CD14-positive monocyte (primary cell): ENCODE results near the gene TTLL6. TPM values are rescaled to one million over a fixed set of nuclear protein-coding genes. Genes with fewer than 3 reads are reported as not detected.

Experiments
- DNase-seq, 3 donors: peaks; one replicate each; pipeline ENCODE4 v3.0.0-alpha.2; 2011 to 2022
- H2AFZ ChIP-seq: 2 replicates; pipeline ENCODE4 v1.6.0; 2012; ENCODE audit warnings: mild to moderate bottlenecking, low read depth, low read length, inconsistent platforms; ENCODE audit not compliant: insufficient read depth, poor library complexity, severe bottlenecking
- H3K27ac ChIP-seq, 2 donors: 1 replicate in 1 of 2; 2 replicates in 1 of 2; pipeline ENCODE4 v1.5.1; 2012 to 2013; ENCODE audit warnings: low read length in 2 of 2, control low read depth in 1 of 2, inconsistent platforms in 1 of 2, low read depth in 1 of 2, mild to moderate bottlenecking in 1 of 2
- H3K27me3 ChIP-seq, 2 donors: one replicate each; pipeline versions ENCODE4 v1.6.0 to v1.6.1; 2011 to 2013; ENCODE audit warnings: low read length in 2 of 2; ENCODE audit not compliant: control insufficient read depth in 2 of 2, insufficient read depth in 2 of 2
- H3K36me3 ChIP-seq, 2 donors: replicated peaks in 1 of 2; 1 replicate in 1 of 2; 2 replicates in 1 of 2; pipeline versions ENCODE4 v1.5.1 to v1.6.1; 2012 to 2013; ENCODE audit warnings: low read length in 2 of 2, control low read depth in 1 of 2, inconsistent platforms in 1 of 2, mild to moderate bottlenecking in 1 of 2; ENCODE audit not compliant: insufficient read depth in 2 of 2, control insufficient read depth in 1 of 2
- H3K4me1 ChIP-seq, 2 donors: 1 replicate in 1 of 2; 2 replicates in 1 of 2; pipeline versions ENCODE4 v1.5.1 to v1.6.1; 2012 to 2013; ENCODE audit warnings: low read length in 2 of 2, control low read depth in 1 of 2, inconsistent platforms in 1 of 2, mild to moderate bottlenecking in 1 of 2, moderate library complexity in 1 of 2; ENCODE audit not compliant: insufficient read depth in 2 of 2, control insufficient read depth in 1 of 2
- H3K4me2 ChIP-seq: replicated peaks from 2 replicates; pipeline ENCODE3; 2012; ENCODE audit warnings: low read length, moderate library complexity, mild to moderate bottlenecking; ENCODE audit not compliant: poor library complexity, severe bottlenecking; ENCODE audit errors: extremely low read depth
- H3K4me3 ChIP-seq, 3 experiments: fragments of 200-600 bp in 1 of 3; sonication (generic) in 1 of 3; replicated peaks in 1 of 3; 1 replicate in 2 of 3; 2 replicates in 1 of 3; pipeline ENCODE4 v1.5.1; 2011 to 2013; ENCODE audit warnings: low read length in 3 of 3, mild to moderate bottlenecking in 3 of 3, control low read depth in 2 of 3, low read depth in 2 of 3, inconsistent platforms in 1 of 3, moderate library complexity in 1 of 3
- H3K79me2 ChIP-seq: 2 replicates; pipeline ENCODE4 v1.6.0; 2012; ENCODE audit warnings: mild to moderate bottlenecking, control low read depth, inconsistent platforms, low read length, moderate library complexity; ENCODE audit not compliant: insufficient read depth
- H3K9ac ChIP-seq: 2 replicates; pipeline ENCODE4 v1.6.0; 2017; ENCODE audit warnings: low read length, mild to moderate bottlenecking; ENCODE audit not compliant: insufficient read depth, poor library complexity, severe bottlenecking
- H3K9me3 ChIP-seq, 2 donors: replicated peaks in 1 of 2; 1 replicate in 1 of 2; 2 replicates in 1 of 2; pipeline versions ENCODE4 v1.5.1 to v1.6.1; 2012 to 2013; ENCODE audit warnings: low read length in 2 of 2, control low read depth in 1 of 2; ENCODE audit not compliant: control insufficient read depth in 1 of 2, insufficient read depth in 1 of 2
- H4K20me1 ChIP-seq: 2 replicates; pipeline ENCODE4 v1.6.0; 2012; ENCODE audit warnings: mild to moderate bottlenecking, low read length, control low read depth, moderate library complexity; ENCODE audit not compliant: insufficient read depth
- H3K27ac Mint-ChIP-seq, 7 donors: one replicate each; pipeline ENCODE4 v1.8.0; 2020; ENCODE audit warnings: mild to moderate bottlenecking in 7 of 7, mixed read lengths in 7 of 7, moderate library complexity in 6 of 7, inconsistent platforms in 2 of 7
- H3K27me3 Mint-ChIP-seq, 3 donors: one replicate each; pipeline ENCODE4 v1.8.0; 2021 to 2022; ENCODE audit warnings: low read depth in 3 of 3, mild to moderate bottlenecking in 3 of 3, mixed read lengths in 3 of 3, moderate library complexity in 3 of 3, inconsistent platforms in 1 of 3
- H3K36me3 Mint-ChIP-seq, 2 donors: one replicate each; pipeline ENCODE4 v1.8.0; 2020; ENCODE audit warnings: mixed read lengths in 2 of 2, inconsistent platforms in 1 of 2, mild to moderate bottlenecking in 1 of 2
- H3K4me1 Mint-ChIP-seq: one replicate; pipeline ENCODE4 v1.8.0; 2020; ENCODE audit warnings: mild to moderate bottlenecking, mixed read lengths
- H3K4me3 Mint-ChIP-seq, 2 donors: one replicate each; pipeline ENCODE4 v1.8.0; 2020; ENCODE audit warnings: mild to moderate bottlenecking in 2 of 2, mixed read lengths in 2 of 2, moderate library complexity in 1 of 2
- H3K9me3 Mint-ChIP-seq, 7 donors: one replicate each; pipeline ENCODE4 v1.8.0; 2020 to 2022; ENCODE audit warnings: mixed read lengths in 7 of 7, mild to moderate bottlenecking in 6 of 7, moderate library complexity in 6 of 7, inconsistent platforms in 2 of 7
- WGBS: methylation state at CpG from one replicate; pipeline ENCODE4 v1.1.5; 2013; ENCODE audit warnings: missing lambda C conversion rate; ENCODE audit not compliant: insufficient coverage; 5-methylcytosine and 5-hydroxymethylcytosine counted together
- intact Hi-C, 2 donors: fragments of 100-400 bp; cut with micrococcal nuclease; formaldehyde crosslinking; loops; one replicate each; pipeline versions ENCODE4 v1.15.0 to v1.15.1; 2023
- polyA minus RNA-seq: library from RNA; depleted of rRNA, polyadenylated mRNA; stranded (reverse); fragments of >200 nt; gene quantifications from 2 replicates; pipeline ENCODE4 v1.2.3, GENCODE V29; 2012
- polyA plus RNA-seq, 3 donors: library from polyadenylated mRNA; depleted of rRNA in 1 of 3; unstranded in 2 of 3; stranded (reverse) in 1 of 3; fragments of 300-500 nt in 2 of 3; fragments of >200 nt in 1 of 3; fragmentation: Illumina TruSeq in 2 of 3; gene quantifications; 1 replicate in 2 of 3; 2 replicates in 1 of 3; pipeline ENCODE4 v1.2.3, GENCODE V29; 2012 to 2021
- total RNA-seq, 12 experiments: library from RNA in 1 of 12; stranded (reverse) in 1 of 12; fragments of 120-200 nt in 1 of 12; gene quantifications; one replicate each; pipeline ENCODE4 v1.2.4 and lab custom pipeline; 2013 to 2026; ENCODE audit warnings: mixed read lengths in 6 of 12, inconsistent platforms in 1 of 12
- TF ChIP-seq, protein P1 (sequence below): fragments of 200-600 bp; IDR thresholded peaks from one replicate; pipeline ENCODE4 v1.8.0; 2022; ENCODE audit warnings: antibody characterized with exemption, mild to moderate bottlenecking

TTLL6 gene
- not detected for total RNA-seq (2013)
- not detected for polyA plus RNA-seq
- not detected in 2 replicates for polyA minus RNA-seq
- total RNA-seq (lab: John Stamatoyannopoulos, UW) = 0 to 2.1 (median 0.07) reads per million in 11 experiments

DNA sequence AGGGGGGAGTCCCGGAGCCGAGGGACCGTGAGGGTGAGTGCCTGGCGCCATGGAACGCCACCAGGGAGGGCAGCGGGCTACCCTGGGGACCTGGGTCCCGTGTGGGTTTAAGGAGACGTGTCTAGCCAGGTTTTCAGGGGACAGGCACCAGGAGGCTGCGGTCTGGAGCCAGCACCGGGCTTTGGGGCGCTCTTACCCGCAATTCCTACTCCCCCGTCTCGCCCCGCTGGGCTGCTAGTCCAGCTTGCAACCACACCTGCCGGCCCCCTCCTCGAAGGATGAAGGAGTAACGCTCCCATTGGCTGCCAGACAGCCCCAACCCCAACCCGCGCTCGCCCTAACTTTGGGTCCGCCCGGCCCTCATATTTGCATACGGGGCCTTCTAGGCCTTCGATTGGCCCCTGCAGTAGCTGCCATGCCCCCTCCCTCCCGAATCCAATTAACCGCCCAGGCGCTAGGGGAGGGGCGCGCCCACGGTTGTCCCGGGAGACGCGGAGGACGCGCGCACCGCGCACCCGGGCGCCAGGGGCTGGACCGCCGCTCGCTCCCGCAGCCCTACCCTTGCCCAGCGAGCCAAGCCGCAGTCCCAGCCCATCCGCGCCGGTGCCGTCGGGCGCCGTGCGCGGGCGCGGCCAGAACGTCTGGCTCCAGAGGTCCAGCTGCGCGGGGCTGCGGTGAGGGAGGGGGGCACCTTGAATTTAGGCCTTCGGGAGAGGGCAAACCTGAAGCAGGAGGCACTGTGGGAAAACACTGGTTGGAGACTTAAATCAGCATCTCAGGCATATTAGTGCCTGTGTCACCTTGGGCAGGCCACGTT is at the start of gene TTLL6:
TTLL6 (minus strand) TSS at position 456 of the 817 bp plus-strand sequence; CDS start at position 299, 157 bp downstream.
- Mint-ChIP-seq H3K36me3 (peaks cover 0 to 2% of the 10 kb centered on the region in 2 donors), H3K4me1 (peaks cover 11% of the 10 kb centered on the region), H3K9me3 (peaks cover 0 to 11% (median 6%) of the 10 kb centered on the region in 7 donors), H3K4me3 (peak within 1 kb of the TSS; percentile 25 to 89), H3K27ac (peak within 1 kb of the TSS in 1 of 7 donors; percentile 72), H3K27me3 (peaks cover 61 to 87% (median 65%) of the 10 kb centered on the region in 3 donors)
- H3K9me3 ChIP-seq = peaks cover 0 to 17% of the 10 kb centered on the region in 2 donors
- intact Hi-C loops = loop anchor here in 1 of 2 donors (5.0 kb wide), 1 partner anchor 35 kb away; no protein-coding TSS in a partner anchor
- peak within 1 kb of the TSS; percentile 29 for H2AFZ ChIP-seq
- no peak within 1 kb of the TSS for H3K9ac ChIP-seq
- peak; percentile 29 to 57 (median 34) for DNase-seq
- peak within 1 kb of the TSS in 1 of 3 experiments; percentile 51 for H3K4me3 ChIP-seq
- 2% methylated on average over 59 of the region's 64 CpGs for WGBS
- peak within 1 kb of the TSS; percentile 59 for H3K4me2 ChIP-seq
- peaks cover 49 to 50% of the 10 kb centered on the region in 2 donors for H3K27me3 ChIP-seq
- H3K4me1 ChIP-seq = peaks cover 10 to 12% of the 10 kb centered on the region in 2 donors
- TF ChIP-seq, protein P1, sequence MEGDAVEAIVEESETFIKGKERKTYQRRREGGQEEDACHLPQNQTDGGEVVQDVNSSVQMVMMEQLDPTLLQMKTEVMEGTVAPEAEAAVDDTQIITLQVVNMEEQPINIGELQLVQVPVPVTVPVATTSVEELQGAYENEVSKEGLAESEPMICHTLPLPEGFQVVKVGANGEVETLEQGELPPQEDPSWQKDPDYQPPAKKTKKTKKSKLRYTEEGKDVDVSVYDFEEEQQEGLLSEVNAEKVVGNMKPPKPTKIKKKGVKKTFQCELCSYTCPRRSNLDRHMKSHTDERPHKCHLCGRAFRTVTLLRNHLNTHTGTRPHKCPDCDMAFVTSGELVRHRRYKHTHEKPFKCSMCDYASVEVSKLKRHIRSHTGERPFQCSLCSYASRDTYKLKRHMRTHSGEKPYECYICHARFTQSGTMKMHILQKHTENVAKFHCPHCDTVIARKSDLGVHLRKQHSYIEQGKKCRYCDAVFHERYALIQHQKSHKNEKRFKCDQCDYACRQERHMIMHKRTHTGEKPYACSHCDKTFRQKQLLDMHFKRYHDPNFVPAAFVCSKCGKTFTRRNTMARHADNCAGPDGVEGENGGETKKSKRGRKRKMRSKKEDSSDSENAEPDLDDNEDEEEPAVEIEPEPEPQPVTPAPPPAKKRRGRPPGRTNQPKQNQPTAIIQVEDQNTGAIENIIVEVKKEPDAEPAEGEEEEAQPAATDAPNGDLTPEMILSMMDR = no peak
- H3K79me2 ChIP-seq = no peaks in the 10 kb centered on the region
- H4K20me1 ChIP-seq = no peaks in the 10 kb centered on the region
- H3K27ac ChIP-seq = no peak within 1 kb of the TSS
- no peaks in the 10 kb centered on the region for H3K36me3 ChIP-seq

DNA sequence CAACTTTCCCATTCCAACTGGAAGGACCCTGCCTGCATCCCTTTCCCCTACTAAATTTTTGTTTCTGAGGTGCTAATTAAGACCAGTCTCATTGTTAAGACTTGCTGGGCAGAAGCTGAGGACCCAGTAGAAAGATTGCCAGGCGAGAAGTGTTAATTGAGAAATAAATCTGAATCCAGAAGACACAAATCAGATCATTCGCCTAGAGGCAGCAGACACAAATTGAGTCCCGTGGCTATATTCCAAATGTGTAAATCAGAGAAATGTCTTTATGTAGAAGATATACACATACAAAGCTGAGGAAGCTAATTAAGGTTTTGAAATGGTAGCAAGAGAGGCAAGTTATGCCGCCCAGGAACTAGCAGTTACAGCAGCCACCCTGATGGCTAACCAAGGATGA is 43.4 kb upstream of the TTLL6 start:
- Histone ChIP-seq H3K9ac (no peak overlapping the region), H4K20me1 (no peaks in the 10 kb centered on the region), H3K27ac (no peak overlapping the region), H2AFZ (no peak overlapping the region), H3K27me3 (no peaks in the 10 kb centered on the region), H3K36me3 (peaks cover 87 to 93% of the 10 kb centered on the region in 2 donors), H3K4me2 (no peak overlapping the region), H3K79me2 (no peaks in the 10 kb centered on the region), H3K9me3 (no peaks in the 10 kb centered on the region), H3K4me1 (no peaks in the 10 kb centered on the region), H3K4me3 (no peak overlapping the region)
- intact Hi-C loops = no loop called here
- TF ChIP-seq, protein P1 = no peak
- no peak overlapping the region for H3K4me3 Mint-ChIP-seq
- no peaks in the 10 kb centered on the region for H3K4me1 Mint-ChIP-seq
- 100% methylated on average over 1 of the region's 4 CpGs for WGBS
- no peak for DNase-seq
- peaks cover 0 to 2% (median 2%) of the 10 kb centered on the region in 3 donors for H3K27me3 Mint-ChIP-seq
- no peaks in the 10 kb centered on the region for H3K9me3 Mint-ChIP-seq
- peaks cover 78 to 92% of the 10 kb centered on the region in 2 donors for H3K36me3 Mint-ChIP-seq
- no peak overlapping the region for H3K27ac Mint-ChIP-seq
